ENCODE data around the gene SDC3. TPM values are rescaled to one million over a fixed set of nuclear protein-coding genes. Genes with fewer than 3 reads are reported as not detected.
"Not testable (repeated sequence)": the region's sequence is repeated elsewhere in the genome, so short reads cannot be mapped to it uniquely, and the experiment has no call there.

The SDC3 gene
- total RNA-seq: under 1 TPM; 0.23 to 0.31 TPM

GRCh38 chr1:30908696-30909364 is at the start of gene SDC3:
Gene SDC3 (minus strand): TSS chr1:30908758. CDS start chr1:30908586, 172 bp downstream.
- POLR2A ChIA-PET: no interaction called here
- CTCF ChIA-PET: interaction anchor here (2.3 to 5.8 kb wide), 2 partner anchors 107 to 127 kb away, joined by 8 to 66 read pairs; no protein-coding TSS in a partner anchor

GRCh38 chr1:30957560-30958222 is 49.1 kb upstream of the SDC3 start:
- ChIA-PET CTCF (interaction anchor here (0.7 kb wide), 1 partner anchor 120 kb away, joined by 3 read pairs; no protein-coding TSS in a partner anchor), POLR2A (interaction anchor here (0.6 kb wide), 1 partner anchor 67 kb away, joined by 8 read pairs; no protein-coding TSS in a partner anchor)

GRCh38 chr1:30955448-30956015 is 47.0 kb upstream of the SDC3 start:
- POLR2A ChIA-PET: no interaction called here

GRCh38 chr1:30953685-30954084 is 45.1 kb upstream of the SDC3 start:
- ChIA-PET POLR2A (no interaction called here), CTCF (no interaction called here)

More at GRCh38 chr1:30955448-30956015, 47.0 kb upstream of the SDC3 start:
- CTCF ChIA-PET: no interaction called here

GRCh38 chr1:30952098-30952497 is 43.5 kb upstream of the SDC3 start:
- CTCF ChIA-PET: no interaction called here
- POLR2A ChIA-PET: no interaction called here

- CTCF ChIA-PET: no interaction called here
Measured at GRCh38 chr1:30950700-30951099, 42.1 kb upstream of the SDC3 start.

GRCh38 chr1:30950053-30950452 is 41.5 kb upstream of the SDC3 start:
- CTCF ChIA-PET: no interaction called here
- POLR2A ChIA-PET: no interaction called here

More at GRCh38 chr1:30950700-30951099, 42.1 kb upstream of the SDC3 start:
- POLR2A ChIA-PET: no interaction called here

- CTCF ChIA-PET, POLR2A ChIA-PET: not testable (repeated sequence)
Measured at GRCh38 chr1:30949487-30949838, 40.9 kb upstream of the SDC3 start.

GRCh38 chr1:30948813-30949486 is 40.4 kb upstream of the SDC3 start:
- CTCF ChIA-PET: interaction anchor here (1.0 kb wide), 1 partner anchor 147 kb away, joined by 3 read pairs; no protein-coding TSS in a partner anchor
- POLR2A ChIA-PET: not testable (repeated sequence)

- POLR2A ChIA-PET: no interaction called here
- CTCF ChIA-PET: interaction anchor here (1.0 kb wide), 1 partner anchor 146 kb away, joined by 3 read pairs; no protein-coding TSS in a partner anchor
Measured at GRCh38 chr1:30948278-30948677, 39.7 kb upstream of the SDC3 start.

GRCh38 chr1:30947212-30947611 is 38.7 kb upstream of the SDC3 start:
- POLR2A ChIA-PET: no interaction called here
- CTCF ChIA-PET: interaction anchor here (1.0 to 1.5 kb wide), 2 partner anchors 41 to 167 kb away, joined by 3 read pairs; no protein-coding TSS in a partner anchor

- ChIA-PET POLR2A (no interaction called here), CTCF (interaction anchor here (0.6 to 1.0 kb wide), 3 partner anchors 141 to 1652 kb away, joined by 3 read pairs; no protein-coding TSS in a partner anchor)
Measured at GRCh38 chr1:30942326-30942963, 33.9 kb upstream of the SDC3 start.

GRCh38 chr1:30940541-30940940 is 32.0 kb upstream of the SDC3 start:
- CTCF ChIA-PET: no interaction called here
- POLR2A ChIA-PET: no interaction called here

- POLR2A ChIA-PET: no interaction called here
- CTCF ChIA-PET: no interaction called here
Measured at GRCh38 chr1:30936541-30937171, 28.1 kb upstream of the SDC3 start.

- POLR2A ChIA-PET: not testable (repeated sequence)
- CTCF ChIA-PET: interaction anchor here (0.5 to 1.1 kb wide), 2 partner anchors 153 to 1900 kb away, joined by 3 read pairs; no protein-coding TSS in a partner anchor
Measured at GRCh38 chr1:30935758-30936157, 27.2 kb upstream of the SDC3 start.

GRCh38 chr1:30934613-30935012 is 26.1 kb upstream of the SDC3 start:
- POLR2A ChIA-PET: no interaction called here
- CTCF ChIA-PET: interaction anchor here (1.5 kb wide), 1 partner anchor 133 kb away, joined by 6 read pairs; no protein-coding TSS in a partner anchor

- POLR2A ChIA-PET: no interaction called here
Measured at GRCh38 chr1:30933874-30934252, 25.3 kb upstream of the SDC3 start.

GRCh38 chr1:30930631-30931173 is 22.1 kb upstream of the SDC3 start:
- CTCF ChIA-PET: interaction anchor here (0.6 to 2.2 kb wide), 2 partner anchors 10 to 129 kb away, joined by 3 to 6 read pairs; no protein-coding TSS in a partner anchor
- POLR2A ChIA-PET: no interaction called here

More at GRCh38 chr1:30933874-30934252, 25.3 kb upstream of the SDC3 start:
- CTCF ChIA-PET: interaction anchor here (1.5 kb wide), 1 partner anchor 132 kb away, joined by 6 read pairs; no protein-coding TSS in a partner anchor

Data from activated CD8-positive, alpha-beta memory T cell treated with anti-CD3 and anti-CD28 coated beads for 36 hours (primary cell).